CD1c-positive myeloid dendritic cell (primary cell): Measurements from ENCODE around the gene STK26.
A peak's percentile ranks its signal among the peaks of the same experiment; 100 is the strongest.
"Not testable (repeated sequence)": the region's sequence is repeated elsewhere in the genome, so short reads cannot be mapped to it uniquely, and the experiment has no call there.

ENCODE experiments used
- DNase-seq: peaks from one replicate; pipeline ENCODE4 v3.0.0-alpha.2; 2016; ENCODE audit errors: extremely low spot score

The STK26 gene

GRCh38 chrX:132093239-132093860 is 70.2 kb downstream of the STK26 start:
- DNase-seq, result no peak

GRCh38 chrX:132094164-132094563 is 71.1 kb downstream of the STK26 start:
- DNase-seq, result no peak

DNA sequence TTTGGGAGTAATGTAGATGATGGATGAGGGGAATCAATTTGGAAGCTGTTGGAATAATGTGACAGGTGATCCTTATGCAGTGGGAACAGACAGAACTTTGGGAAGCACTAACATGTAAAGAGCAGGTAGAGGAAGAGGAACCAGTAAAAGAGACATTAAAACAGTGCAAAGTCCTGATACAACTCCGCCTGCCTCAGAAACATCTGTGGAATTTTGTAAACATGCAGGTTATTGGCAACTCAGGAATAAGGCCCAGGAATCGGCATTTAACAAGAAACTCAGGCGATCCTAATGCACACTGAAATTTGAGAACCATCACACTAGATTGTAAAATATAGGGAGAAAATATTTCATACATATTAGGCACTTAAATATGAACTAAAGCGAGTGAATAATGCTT is 75.6 kb downstream of the STK26 start:
- not testable (repeated sequence) for DNase-seq

DNA sequence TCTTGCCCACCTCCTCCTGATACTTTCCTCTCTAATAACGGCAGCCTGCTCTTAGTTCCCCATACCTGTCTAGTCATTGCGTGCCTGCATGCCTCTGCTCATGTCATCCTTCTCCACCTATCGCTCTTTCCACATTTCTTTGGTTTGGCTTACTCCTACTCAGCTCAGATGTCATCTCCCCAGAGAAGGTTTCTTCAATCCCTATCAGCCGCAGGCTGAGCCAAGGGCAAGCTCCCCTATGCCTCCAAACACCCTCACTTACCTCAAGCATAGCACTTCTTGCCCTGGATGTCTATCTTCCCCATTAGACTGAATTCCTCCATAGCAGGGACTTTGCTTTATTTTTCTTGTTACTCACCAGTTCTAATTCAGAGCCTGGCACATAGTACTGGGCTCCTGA is 78.1 kb downstream of the STK26 start:
- no peak for DNase-seq

- no peak for DNase-seq
Measured at GRCh38 chrX:132101799-132102198, 78.7 kb downstream of the STK26 start.

DNA sequence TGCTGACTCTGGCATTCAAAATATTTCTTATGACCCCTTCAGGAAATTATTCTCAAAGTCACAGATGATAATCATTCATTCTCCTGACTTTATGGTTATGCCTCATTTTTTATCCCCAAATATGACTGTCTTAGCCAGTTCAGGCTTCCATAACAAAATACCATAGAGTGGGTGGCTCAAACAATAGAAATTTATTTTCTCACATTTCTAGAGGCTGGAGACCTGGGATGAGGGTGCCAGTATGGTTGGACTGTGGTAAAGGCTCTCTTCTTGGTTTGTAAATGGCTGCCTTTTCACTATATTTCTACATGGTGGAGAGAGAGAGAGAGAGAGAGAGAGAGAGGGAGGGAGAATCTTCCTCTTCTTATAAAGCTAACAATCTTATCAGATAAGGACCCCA is 84.2 kb downstream of the STK26 start:
- DNase-seq, result no peak

DNA sequence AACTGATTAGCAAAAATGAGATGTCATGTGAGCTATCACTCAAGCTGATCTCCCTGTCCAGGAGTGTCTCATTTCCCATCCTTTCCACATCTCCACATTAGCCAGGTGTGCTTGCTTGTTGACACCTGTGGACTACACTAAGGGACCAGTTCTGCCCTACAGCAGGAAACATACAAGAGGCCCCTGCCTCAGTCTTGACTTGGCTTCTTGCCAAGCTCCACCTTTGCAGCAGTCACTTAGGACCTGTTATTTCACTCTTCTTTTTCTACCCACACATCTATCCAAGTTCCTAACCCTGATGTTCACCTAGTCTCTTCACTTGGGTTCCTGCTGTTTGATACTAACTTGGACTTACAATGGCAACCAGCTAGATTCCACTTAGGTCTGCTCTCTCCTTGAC is 91.5 kb downstream of the STK26 start:
- DNase-seq, result no peak

GRCh38 chrX:132115792-132116191 is 92.7 kb downstream of the STK26 start:
- DNase-seq, result peak; percentile 6

DNA sequence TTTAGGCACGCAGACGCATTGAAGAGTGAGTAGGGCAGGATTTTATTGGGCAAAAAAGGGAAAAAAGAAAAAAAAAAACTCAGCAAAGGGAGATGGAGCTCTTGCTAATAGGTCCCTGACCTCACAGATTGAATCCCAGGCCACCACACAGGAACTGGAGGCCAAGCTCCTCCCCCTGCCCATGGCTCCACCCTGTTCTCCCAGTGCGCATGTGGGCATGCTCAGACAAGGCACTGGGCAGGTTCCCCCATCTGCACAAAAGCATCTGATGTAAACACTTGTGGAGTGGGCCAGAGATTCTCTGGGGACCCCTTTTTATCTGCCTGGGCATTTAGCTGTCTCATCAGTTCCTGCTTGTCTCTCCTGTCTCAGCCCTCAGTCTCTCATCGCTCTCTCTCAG is 95.3 kb downstream of the STK26 start:
- no peak for DNase-seq

GRCh38 chrX:132119283-132119682 is 96.2 kb downstream of the STK26 start:
- DNase-seq, result no peak

GRCh38 chrX:132119821-132120515 is 96.9 kb downstream of the STK26 start:
- no peak for DNase-seq

DNA sequence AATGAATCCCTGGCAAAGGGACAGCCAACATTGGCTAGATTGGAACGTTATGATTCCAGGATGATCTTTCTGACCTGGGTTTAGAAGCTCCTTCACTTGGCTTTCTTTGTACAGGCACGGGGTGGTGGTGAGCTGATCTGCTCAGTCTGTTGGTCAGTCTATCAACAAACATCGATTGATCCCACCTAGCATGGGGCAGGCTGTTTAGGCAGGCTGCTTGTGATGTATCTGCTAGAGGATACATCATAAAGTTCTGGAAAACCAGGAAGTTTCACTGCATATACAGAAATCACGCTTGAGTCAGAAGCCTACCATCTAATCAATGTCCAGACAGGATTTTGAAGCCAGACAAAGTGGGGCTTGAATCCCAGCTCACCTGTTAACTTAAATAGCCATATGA is 97.8 kb downstream of the STK26 start:
- DNase-seq, result no peak
